Trophoblast cell (in vitro differentiated cells and primary cell): Measurements from ENCODE around the gene ZSCAN12.
A peak's percentile ranks its signal among the peaks of the same experiment; 100 is the strongest.
"Not testable (repeated sequence)": the region's sequence is repeated elsewhere in the genome, so short reads cannot be mapped to it uniquely, and the experiment has no call there.

Experiments used
- DNase-seq, 2 donors: peaks; one replicate each; pipeline ENCODE4 v3.0.0-alpha.2; 2016
- H2AFZ ChIP-seq: 2 replicates; pipeline ENCODE4 v1.6.1; 2013; ENCODE audit warnings: low read length, moderate library complexity, mild to moderate bottlenecking; ENCODE audit not compliant: insufficient read depth, poor library complexity
- H2AK5ac ChIP-seq: 2 replicates; pipeline ENCODE4 v1.6.1; 2013; ENCODE audit warnings: mild to moderate bottlenecking, low read length
- H2BK120ac ChIP-seq: 2 replicates; pipeline ENCODE4 v1.6.1; 2013; ENCODE audit warnings: low read length, mild to moderate bottlenecking, moderate library complexity; ENCODE audit not compliant: insufficient read depth, poor library complexity
- H2BK12ac ChIP-seq: 2 replicates; pipeline ENCODE4 v1.6.1; 2013; ENCODE audit warnings: mild to moderate bottlenecking, low read length, moderate library complexity
- H2BK5ac ChIP-seq: 2 replicates; pipeline ENCODE4 v1.6.1; 2013; ENCODE audit warnings: low read length, low read depth, moderate library complexity, mild to moderate bottlenecking; ENCODE audit not compliant: poor library complexity
- H3K14ac ChIP-seq: 2 replicates; pipeline ENCODE4 v1.6.1; 2013; ENCODE audit warnings: mild to moderate bottlenecking, low read length
- H3K18ac ChIP-seq: 2 replicates; pipeline ENCODE4 v1.6.1; 2013; ENCODE audit warnings: mild to moderate bottlenecking, low read length
- H3K23ac ChIP-seq: 2 replicates; pipeline ENCODE4 v1.6.1; 2013; ENCODE audit warnings: low read length
- H3K27ac ChIP-seq: 2 replicates; pipeline ENCODE4 v1.5.1; 2013; ENCODE audit warnings: low read depth, mild to moderate bottlenecking, inconsistent platforms, low read length, moderate library complexity
- H3K27me3 ChIP-seq: 2 replicates; pipeline ENCODE4 v1.6.1; 2013; ENCODE audit warnings: inconsistent platforms, mild to moderate bottlenecking, low read length, moderate library complexity; ENCODE audit not compliant: insufficient read depth
- H3K36me3 ChIP-seq, 2 experiments: 1 replicate in 1 of 2; 2 replicates in 1 of 2; pipeline ENCODE4 v1.6.1; 2013; ENCODE audit warnings: low read length in 2 of 2, mild to moderate bottlenecking in 2 of 2, moderate library complexity in 1 of 2; ENCODE audit not compliant: insufficient read depth in 2 of 2, control insufficient read depth in 1 of 2
- H3K4ac ChIP-seq: 2 replicates; pipeline ENCODE4 v1.6.1; 2013; ENCODE audit warnings: low read depth, mild to moderate bottlenecking, low read length, moderate library complexity
- H3K4me1 ChIP-seq, 2 experiments: 1 replicate in 1 of 2; 2 replicates in 1 of 2; pipeline ENCODE4 v1.6.1; 2013; ENCODE audit warnings: low read length in 2 of 2, mild to moderate bottlenecking in 2 of 2, moderate library complexity in 1 of 2; ENCODE audit not compliant: insufficient read depth in 2 of 2, control insufficient read depth in 1 of 2
- H3K4me2 ChIP-seq: 2 replicates; pipeline ENCODE4 v1.6.1; 2013; ENCODE audit warnings: inconsistent platforms, mild to moderate bottlenecking, low read length, moderate library complexity
- H3K4me3 ChIP-seq: 2 replicates; pipeline ENCODE4 v1.5.1; 2013; ENCODE audit warnings: mild to moderate bottlenecking, low read depth, low read length, inconsistent platforms
- H3K79me1 ChIP-seq: one replicate; pipeline ENCODE4 v1.6.1; 2013; ENCODE audit warnings: low read length
- H3K79me2 ChIP-seq: 2 replicates; pipeline ENCODE4 v1.6.1; 2013; ENCODE audit warnings: low read length, mild to moderate bottlenecking; ENCODE audit not compliant: control insufficient read depth, insufficient read depth, poor library complexity
- H3K9ac ChIP-seq: 2 replicates; pipeline ENCODE4 v1.6.1; 2013; ENCODE audit warnings: mild to moderate bottlenecking, low read length
- H3K9me3 ChIP-seq: 2 replicates; pipeline ENCODE4 v1.6.1; 2013; ENCODE audit warnings: low read depth, mild to moderate bottlenecking, control low read depth, inconsistent platforms, low read length; ENCODE audit not compliant: insufficient read depth
- H4K12ac ChIP-seq: 2 replicates; pipeline ENCODE4 v1.6.1; 2013; ENCODE audit warnings: low read depth, mild to moderate bottlenecking, low read length, moderate library complexity
- H4K8ac ChIP-seq: 2 replicates; pipeline ENCODE4 v1.6.1; 2013; ENCODE audit warnings: low read depth, mild to moderate bottlenecking, low read length, moderate library complexity
- H4K91ac ChIP-seq: one replicate; pipeline ENCODE4 v1.6.1; 2013; ENCODE audit warnings: low read depth, mild to moderate bottlenecking, low read length, moderate library complexity
- WGBS: extraction: QIAGEN DNeasy Blood & Tissue Kit; methylation state at CpG from one replicate; pipeline ENCODE4 v1.1.7; 2013; ENCODE audit warnings: missing lambda C conversion rate; ENCODE audit not compliant: insufficient read length, insufficient coverage; ENCODE audit errors: extremely low coverage; 5-methylcytosine and 5-hydroxymethylcytosine counted together

Gene ZSCAN12

DNA sequence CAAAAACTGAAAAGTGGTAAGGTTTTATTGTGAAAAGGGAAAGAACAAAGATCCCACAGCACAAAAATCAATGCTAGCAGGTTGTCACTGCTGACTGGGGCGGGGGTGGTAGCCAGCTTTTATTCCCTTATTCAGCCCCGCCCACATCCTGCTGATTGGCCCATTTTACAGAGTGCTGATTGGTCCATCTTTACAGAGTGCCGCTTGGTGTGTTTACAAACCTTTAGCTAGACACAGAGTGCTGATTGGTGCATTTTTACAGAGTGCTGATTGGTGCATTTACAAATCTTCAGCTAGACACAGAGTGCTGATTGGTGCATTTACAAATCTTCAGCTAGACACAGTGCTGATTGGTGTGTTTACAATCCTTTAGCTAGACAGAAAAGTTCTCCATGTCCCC is 45.2 kb upstream of the ZSCAN12 start:
- not testable (repeated sequence) for H3K4me2 ChIP-seq, H3K27ac ChIP-seq, DNase-seq, H3K36me3 ChIP-seq, H3K4me3 ChIP-seq, H3K23ac ChIP-seq, H3K79me1 ChIP-seq, H3K4ac ChIP-seq, H4K8ac ChIP-seq, H2BK120ac ChIP-seq, H2AFZ ChIP-seq, H2BK12ac ChIP-seq, H3K9me3 ChIP-seq, H3K9ac ChIP-seq, H3K79me2 ChIP-seq, H3K18ac ChIP-seq, H3K27me3 ChIP-seq, H2BK5ac ChIP-seq, H3K14ac ChIP-seq, H4K12ac ChIP-seq, H3K4me1 ChIP-seq, H4K91ac ChIP-seq, H2AK5ac ChIP-seq
- no CpG with 5 or more reads among the region's 3 CpGs for WGBS

DNA sequence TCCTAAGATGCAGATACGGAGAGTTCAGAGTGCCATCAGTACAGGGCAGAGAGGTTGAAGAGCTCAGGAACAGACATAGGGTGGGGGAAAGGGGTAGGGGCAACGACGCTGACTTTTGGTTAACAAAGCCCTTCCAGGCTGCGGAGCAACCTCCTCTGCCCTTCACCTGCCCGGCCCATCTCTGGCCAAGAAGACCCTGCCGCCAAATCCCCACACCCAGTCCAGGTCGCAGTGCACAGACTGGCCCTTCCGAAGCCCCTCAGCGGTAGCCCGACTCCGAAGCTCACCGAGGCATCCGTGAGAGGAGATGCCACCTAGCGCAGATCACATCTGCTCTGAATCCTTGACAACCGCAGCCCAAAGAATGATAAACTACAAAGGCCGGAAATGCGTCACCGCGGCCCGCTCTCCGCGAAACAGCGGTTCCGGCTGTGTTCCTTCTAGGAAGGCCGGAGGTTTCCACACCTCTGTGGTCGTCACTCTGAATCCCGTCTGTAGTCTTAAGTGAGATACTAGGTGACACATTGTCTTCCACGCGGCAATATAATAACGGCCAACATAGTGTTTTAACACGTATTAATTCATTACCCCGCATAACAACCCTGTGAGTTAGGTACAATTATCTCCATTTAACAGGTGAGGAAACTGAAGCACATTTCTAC is 43.7 kb upstream of the ZSCAN12 start, which contains the start of gene ZSCAN23:
Gene ZSCAN23 (minus strand): TSS at position 380 of the 662 bp plus-strand sequence. CDS start 7,225 bp downstream, outside the sequence.
- no peak within 1 kb of the TSS for H2BK120ac ChIP-seq
- H3K4me1 ChIP-seq: no peaks in the 10 kb centered on the region
- H3K4me2 ChIP-seq: peak within 1 kb of the TSS; percentile 56
- peak within 1 kb of the TSS; percentile 95 for H4K8ac ChIP-seq
- H2AFZ ChIP-seq: peak within 1 kb of the TSS; percentile 67
- peak within 1 kb of the TSS; percentile 81 for H3K4me3 ChIP-seq
- no peaks in the 10 kb centered on the region for H3K36me3 ChIP-seq
- H3K9ac ChIP-seq: peak within 1 kb of the TSS; percentile 61
- peaks cover 4% of the 10 kb centered on the region for H3K79me1 ChIP-seq
- no peak within 1 kb of the TSS for H2BK12ac ChIP-seq
- H3K9me3 ChIP-seq: peaks cover 5% of the 10 kb centered on the region
- no peak within 1 kb of the TSS for H3K23ac ChIP-seq
- H4K12ac ChIP-seq: peak within 1 kb of the TSS; percentile 61
- H3K18ac ChIP-seq: no peak within 1 kb of the TSS
- H3K79me2 ChIP-seq: peaks cover 4% of the 10 kb centered on the region
- no peaks in the 10 kb centered on the region for H3K27me3 ChIP-seq
- no CpG with 5 or more reads among the region's 32 CpGs for WGBS
- no peak within 1 kb of the TSS for H2BK5ac ChIP-seq
- peak within 1 kb of the TSS; percentile 15 for H3K14ac ChIP-seq
- peak within 1 kb of the TSS; percentile 5 for H3K4ac ChIP-seq
- H2AK5ac ChIP-seq: no peak within 1 kb of the TSS
- peak; percentile 75 to 84 for DNase-seq
- no peak within 1 kb of the TSS for H3K27ac ChIP-seq
- H4K91ac ChIP-seq: peak within 1 kb of the TSS; percentile 21

DNA sequence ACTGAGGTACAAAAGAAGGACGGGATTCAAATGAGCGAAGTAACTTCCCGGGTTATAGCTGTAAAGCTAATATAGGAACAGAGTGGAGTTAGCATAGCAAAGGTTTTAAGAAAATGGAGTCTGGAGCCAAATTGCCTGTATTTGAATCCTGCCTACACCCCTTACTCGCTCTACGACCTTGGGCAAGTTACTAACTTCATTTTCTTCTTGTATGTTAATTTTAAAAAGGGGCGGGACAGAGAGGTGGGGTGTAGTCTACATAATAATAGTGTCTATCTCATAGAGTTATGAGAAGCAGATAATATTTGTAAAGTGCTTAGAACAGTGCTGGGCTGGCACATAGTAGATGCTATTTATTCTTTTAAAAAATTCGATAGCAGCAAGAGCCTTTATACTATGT is 43.0 kb upstream of the ZSCAN12 start:
- WGBS: no CpG with 5 or more reads among the region's 7 CpGs
- H3K79me2 ChIP-seq: peaks cover 4% of the 10 kb centered on the region
- H3K27me3 ChIP-seq: no peaks in the 10 kb centered on the region
- H3K14ac ChIP-seq: no peak overlapping the region
- H2AFZ ChIP-seq: no peak overlapping the region
- H4K12ac ChIP-seq: no peak overlapping the region
- no peak overlapping the region for H3K23ac ChIP-seq
- H3K79me1 ChIP-seq: peaks cover 4% of the 10 kb centered on the region
- H3K27ac ChIP-seq: no peak overlapping the region
- H2BK12ac ChIP-seq: no peak overlapping the region
- no peak overlapping the region for H3K18ac ChIP-seq
- no peak overlapping the region for H3K4ac ChIP-seq
- H3K4me2 ChIP-seq: peak overlapping the region; percentile 56
- DNase-seq: no peak
- H2BK5ac ChIP-seq: no peak overlapping the region
- H2BK120ac ChIP-seq: no peak overlapping the region
- no peaks in the 10 kb centered on the region for H3K4me1 ChIP-seq
- H4K8ac ChIP-seq: no peak overlapping the region
- H4K91ac ChIP-seq: no peak overlapping the region
- H3K9me3 ChIP-seq: peaks cover 5% of the 10 kb centered on the region
- no peak overlapping the region for H2AK5ac ChIP-seq
- H3K9ac ChIP-seq: no peak overlapping the region
- H3K36me3 ChIP-seq: no peaks in the 10 kb centered on the region
- no peak overlapping the region for H3K4me3 ChIP-seq

DNA sequence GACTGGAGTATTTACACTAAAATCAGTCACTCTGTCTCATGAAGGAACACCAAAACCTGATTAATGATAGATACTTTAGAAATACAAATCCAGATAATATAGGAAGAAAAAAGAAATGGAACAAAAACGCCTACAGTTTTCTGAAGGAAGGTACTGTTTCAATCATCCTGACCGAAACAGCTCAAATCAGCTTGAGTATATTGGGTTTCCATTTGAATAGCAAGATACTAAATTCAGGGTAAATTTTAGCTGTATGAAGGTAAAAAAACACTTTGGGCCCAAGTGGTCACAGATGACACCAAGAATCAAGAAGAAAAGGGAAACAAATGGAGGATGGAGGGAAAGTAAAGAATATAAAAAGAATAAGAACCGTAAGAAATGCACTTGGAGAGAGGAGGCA is 36.9 kb upstream of the ZSCAN12 start:
- Histone ChIP-seq H3K79me2 (no peaks in the 10 kb centered on the region), H4K91ac (no peak overlapping the region), H3K4me1 (no peaks in the 10 kb centered on the region), H3K18ac (no peak overlapping the region), H4K8ac (no peak overlapping the region), H3K27ac (no peak overlapping the region), H3K4me3 (no peak overlapping the region), H3K9me3 (no peaks in the 10 kb centered on the region), H3K14ac (no peak overlapping the region), H2AFZ (no peak overlapping the region), H3K9ac (no peak overlapping the region), H3K36me3 (peaks cover 3 to 5% of the 10 kb centered on the region in 2 experiments), H3K23ac (no peak overlapping the region), H2AK5ac (no peak overlapping the region), H3K4ac (no peak overlapping the region), H3K4me2 (no peak overlapping the region), H3K27me3 (no peaks in the 10 kb centered on the region), H2BK12ac (no peak overlapping the region), H3K79me1 (no peaks in the 10 kb centered on the region), H2BK120ac (no peak overlapping the region), H4K12ac (no peak overlapping the region), H2BK5ac (no peak overlapping the region)
- WGBS: no CpG with 5 or more reads among the region's 3 CpGs
- DNase-seq: no peak
